ENCODE results near the gene COL1A1. TPM values are rescaled to one million over a fixed set of nuclear protein-coding genes. Genes with fewer than 3 reads are reported as not detected.

Gene COL1A1
- total RNA-seq = 13.9 and 105 TPM in 2 replicates

GRCh38 chr17:50201276-50201854, at the start of gene COL1A1:
COL1A1 (minus strand) TSS chr17:50201631; CDS start chr17:50201513, 118 bp downstream.
- no peak for TF ChIP-seq CTCF (conservative IDR thresholded peaks at IDR 0.05; ENCODE audit: low read depth, low read length)
- peak within 1 kb of the TSS; percentile 58 for H3K4me3 ChIP-seq (ENCODE audit: low read depth, low read length)
- DNase-seq (ENCODE audit: low read depth) = no peak

GRCh38 chr17:50248255-50248654, 46.8 kb upstream of the COL1A1 start:
- no peak for DNase-seq (ENCODE audit: low read depth)
- TF ChIP-seq CTCF (conservative IDR thresholded peaks at IDR 0.05; ENCODE audit: low read depth, low read length) = no peak
- H3K4me3 ChIP-seq (ENCODE audit: low read depth, low read length) = no peak overlapping the region

- no peak for TF ChIP-seq CTCF (conservative IDR thresholded peaks at IDR 0.05; ENCODE audit: low read depth, low read length)
- no peak overlapping the region for H3K4me3 ChIP-seq (ENCODE audit: low read depth, low read length)
- DNase-seq (ENCODE audit: low read depth) = no peak
Observed at GRCh38 chr17:50244771-50245170, 43.3 kb upstream of the COL1A1 start.

- no peak for DNase-seq (ENCODE audit: low read depth)
- H3K4me3 ChIP-seq (ENCODE audit: low read depth, low read length) = no peak overlapping the region
- no peak for TF ChIP-seq CTCF (conservative IDR thresholded peaks at IDR 0.05; ENCODE audit: low read depth, low read length)
Observed at GRCh38 chr17:50241431-50241830, 40.0 kb upstream of the COL1A1 start.

GRCh38 chr17:50240851-50241250, 39.4 kb upstream of the COL1A1 start:
- DNase-seq (ENCODE audit: low read depth) = no peak
- TF ChIP-seq CTCF (conservative IDR thresholded peaks at IDR 0.05; ENCODE audit: low read depth, low read length) = no peak
- H3K4me3 ChIP-seq (ENCODE audit: low read depth, low read length) = no peak overlapping the region

GRCh38 chr17:50239937-50240336, 38.5 kb upstream of the COL1A1 start:
- no peak for TF ChIP-seq CTCF (conservative IDR thresholded peaks at IDR 0.05; ENCODE audit: low read depth, low read length)
- H3K4me3 ChIP-seq (ENCODE audit: low read depth, low read length) = no peak overlapping the region
- no peak for DNase-seq (ENCODE audit: low read depth)

GRCh38 chr17:50238601-50239280, 37.3 kb upstream of the COL1A1 start:
- H3K4me3 ChIP-seq (ENCODE audit: low read depth, low read length) = no peak overlapping the region
- TF ChIP-seq CTCF (conservative IDR thresholded peaks at IDR 0.05; ENCODE audit: low read depth, low read length) = no peak
- DNase-seq (ENCODE audit: low read depth) = no peak

Measured in epithelial cell of proximal tubule (primary cell).